Measurements from ENCODE around the gene COA4.

Gene COA4

GRCh38 chr11:73839123-73839457 lies 37.6 kb downstream of the COA4 start:
- Histone ChIP-seq H3K4me1 (ENCODE audit: control insufficient read depth in 2 of 2, insufficient read depth in 2 of 2, low read length in 2 of 2) (no peaks in the 10 kb centered on the region), H3K27ac (ENCODE audit: low read depth in 2 of 2, low read length in 2 of 2) (no peak overlapping the region), H3K4me3 (ENCODE audit: low read length in 2 of 2) (no peak overlapping the region), H3K9ac (ENCODE audit: low read depth in 1 of 2, low read length in 2 of 2) (no peak overlapping the region), H3K27me3 (ENCODE audit: control insufficient read depth in 2 of 2, insufficient read depth in 2 of 2, low read length in 2 of 2) (no peaks in the 10 kb centered on the region), H3K36me3 (ENCODE audit: control insufficient read depth in 2 of 2, insufficient read depth in 2 of 2, low read length in 2 of 2) (peaks cover 3 to 14% of the 10 kb centered on the region in 2 donors), H3K9me3 (ENCODE audit: control insufficient read depth in 2 of 2, low read length in 2 of 2) (no peaks in the 10 kb centered on the region)

GRCh38 chr11:73838443-73839122 lies 38.1 kb downstream of the COA4 start:
- no peak overlapping the region for H3K27ac ChIP-seq (ENCODE audit: low read depth in 2 of 2, low read length in 2 of 2)
- H3K27me3 ChIP-seq (ENCODE audit: control insufficient read depth in 2 of 2, insufficient read depth in 2 of 2, low read length in 2 of 2) = no peaks in the 10 kb centered on the region
- peaks cover 3 to 12% of the 10 kb centered on the region in 2 donors for H3K36me3 ChIP-seq (ENCODE audit: control insufficient read depth in 2 of 2, insufficient read depth in 2 of 2, low read length in 2 of 2)
- H3K9ac ChIP-seq (ENCODE audit: low read depth in 1 of 2, low read length in 2 of 2) = no peak overlapping the region
- no peaks in the 10 kb centered on the region for H3K9me3 ChIP-seq (ENCODE audit: control insufficient read depth in 2 of 2, low read length in 2 of 2)
- no peak overlapping the region for H3K4me3 ChIP-seq (ENCODE audit: low read length in 2 of 2)
- no peaks in the 10 kb centered on the region for H3K4me1 ChIP-seq (ENCODE audit: control insufficient read depth in 2 of 2, insufficient read depth in 2 of 2, low read length in 2 of 2)

- H3K4me3 ChIP-seq (ENCODE audit: low read length in 2 of 2) = no peak overlapping the region
- H3K9me3 ChIP-seq (ENCODE audit: control insufficient read depth in 2 of 2, low read length in 2 of 2) = no peaks in the 10 kb centered on the region
- peaks cover 16 to 18% of the 10 kb centered on the region in 2 donors for H3K36me3 ChIP-seq (ENCODE audit: control insufficient read depth in 2 of 2, insufficient read depth in 2 of 2, low read length in 2 of 2)
- no peaks in the 10 kb centered on the region for H3K4me1 ChIP-seq (ENCODE audit: control insufficient read depth in 2 of 2, insufficient read depth in 2 of 2, low read length in 2 of 2)
- H3K27ac ChIP-seq (ENCODE audit: low read depth in 2 of 2, low read length in 2 of 2) = no peak overlapping the region
- no peak overlapping the region for H3K9ac ChIP-seq (ENCODE audit: low read depth in 1 of 2, low read length in 2 of 2)
- H3K27me3 ChIP-seq (ENCODE audit: control insufficient read depth in 2 of 2, insufficient read depth in 2 of 2, low read length in 2 of 2) = no peaks in the 10 kb centered on the region
Observed at GRCh38 chr11:73833067-73833466, 43.6 kb downstream of the COA4 start.

GRCh38 chr11:73830261-73830660 lies 46.4 kb downstream of the COA4 start:
- Histone ChIP-seq H3K9ac (ENCODE audit: low read depth in 1 of 2, low read length in 2 of 2) (no peak overlapping the region), H3K9me3 (ENCODE audit: control insufficient read depth in 2 of 2, low read length in 2 of 2) (no peaks in the 10 kb centered on the region), H3K4me3 (ENCODE audit: low read length in 2 of 2) (no peak overlapping the region), H3K27me3 (ENCODE audit: control insufficient read depth in 2 of 2, insufficient read depth in 2 of 2, low read length in 2 of 2) (no peaks in the 10 kb centered on the region), H3K4me1 (ENCODE audit: control insufficient read depth in 2 of 2, insufficient read depth in 2 of 2, low read length in 2 of 2) (no peaks in the 10 kb centered on the region), H3K36me3 (ENCODE audit: control insufficient read depth in 2 of 2, insufficient read depth in 2 of 2, low read length in 2 of 2) (peaks cover 20 to 23% of the 10 kb centered on the region in 2 donors), H3K27ac (ENCODE audit: low read depth in 2 of 2, low read length in 2 of 2) (no peak overlapping the region)
